HFFc6 (cell line): ENCODE measurements around the gene SOX5. TPM values are rescaled to one million over a fixed set of nuclear protein-coding genes. Genes with fewer than 3 reads are reported as not detected.

ENCODE experiments used
- DNase-seq: peaks from one replicate; pipeline ENCODE4 v3.0.0-alpha.2; 2018
- H3K27ac Mint-ChIP-seq: 2 replicates; pipeline ENCODE4 v1.8.0; 2020; ENCODE audit warnings: mild to moderate bottlenecking, mixed read lengths
- H3K27me3 Mint-ChIP-seq: 2 replicates; pipeline ENCODE4 v1.8.0; 2021; ENCODE audit warnings: mild to moderate bottlenecking, moderate library complexity, mixed read lengths; ENCODE audit not compliant: insufficient read depth
- H3K36me3 Mint-ChIP-seq: 2 replicates; pipeline ENCODE4 v1.8.0; 2021; ENCODE audit warnings: low read depth, mixed read lengths
- H3K4me1 Mint-ChIP-seq: 2 replicates; pipeline ENCODE4 v1.8.0; 2020; ENCODE audit warnings: low read depth, mixed read lengths
- H3K4me3 Mint-ChIP-seq: 2 replicates; pipeline ENCODE4 v1.8.0; 2020; ENCODE audit warnings: mild to moderate bottlenecking, moderate library complexity, mixed read lengths
- H3K9me3 Mint-ChIP-seq: 2 replicates; pipeline ENCODE4 v1.8.0; 2020; ENCODE audit warnings: mild to moderate bottlenecking, mixed read lengths
- total RNA-seq, 6 experiments: library from RNA; stranded (reverse); fragmentation: NEBNext Ultra II Directional; extraction: Animal tissue kit (Norgen Biotek cat#: 25700); gene quantifications; 2 replicates in 1 of 6; 3 replicates in 5 of 6; pipeline ENCODE4 v1.2.3, GENCODE V29; 2021
- TF ChIP-seq, protein P1 (sequence below): fragments of 200-600 bp; sonication (generic); IDR thresholded peaks from 2 replicates; pipeline ENCODE4 v1.5.0; 2021; ENCODE audit warnings: antibody characterized with exemption, mild to moderate bottlenecking

SOX5 gene
- total RNA-seq, 6 experiments from 2014 or later, result not detected

DNA sequence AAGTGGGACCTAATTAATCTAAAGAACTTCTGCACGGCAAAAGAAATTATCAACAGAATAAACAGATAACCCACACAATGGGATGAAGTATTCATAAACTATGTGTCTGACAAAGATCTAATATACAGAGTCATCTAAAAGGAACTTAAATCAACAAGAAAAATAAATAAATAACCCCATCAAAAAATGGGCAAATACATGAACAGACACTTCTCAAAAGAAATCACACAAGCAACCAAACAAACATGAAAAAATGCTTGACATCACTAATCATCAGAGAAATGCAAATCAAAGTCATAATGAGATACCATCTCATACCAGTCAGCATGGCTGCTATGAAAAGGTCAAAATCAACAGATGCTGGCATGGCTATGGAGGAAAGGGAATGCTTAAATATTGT, 466.9 kb downstream of the SOX5 start:
- H3K36me3 Mint-ChIP-seq, result no peaks in the 10 kb centered on the region
- TF ChIP-seq, protein P1, sequence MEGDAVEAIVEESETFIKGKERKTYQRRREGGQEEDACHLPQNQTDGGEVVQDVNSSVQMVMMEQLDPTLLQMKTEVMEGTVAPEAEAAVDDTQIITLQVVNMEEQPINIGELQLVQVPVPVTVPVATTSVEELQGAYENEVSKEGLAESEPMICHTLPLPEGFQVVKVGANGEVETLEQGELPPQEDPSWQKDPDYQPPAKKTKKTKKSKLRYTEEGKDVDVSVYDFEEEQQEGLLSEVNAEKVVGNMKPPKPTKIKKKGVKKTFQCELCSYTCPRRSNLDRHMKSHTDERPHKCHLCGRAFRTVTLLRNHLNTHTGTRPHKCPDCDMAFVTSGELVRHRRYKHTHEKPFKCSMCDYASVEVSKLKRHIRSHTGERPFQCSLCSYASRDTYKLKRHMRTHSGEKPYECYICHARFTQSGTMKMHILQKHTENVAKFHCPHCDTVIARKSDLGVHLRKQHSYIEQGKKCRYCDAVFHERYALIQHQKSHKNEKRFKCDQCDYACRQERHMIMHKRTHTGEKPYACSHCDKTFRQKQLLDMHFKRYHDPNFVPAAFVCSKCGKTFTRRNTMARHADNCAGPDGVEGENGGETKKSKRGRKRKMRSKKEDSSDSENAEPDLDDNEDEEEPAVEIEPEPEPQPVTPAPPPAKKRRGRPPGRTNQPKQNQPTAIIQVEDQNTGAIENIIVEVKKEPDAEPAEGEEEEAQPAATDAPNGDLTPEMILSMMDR, result no peak
- peaks cover 50% of the 10 kb centered on the region for H3K9me3 Mint-ChIP-seq
- H3K4me1 Mint-ChIP-seq, result no peaks in the 10 kb centered on the region
- H3K27me3 Mint-ChIP-seq, result no peaks in the 10 kb centered on the region
- H3K27ac Mint-ChIP-seq, result no peak overlapping the region
- no peak for DNase-seq
- H3K4me3 Mint-ChIP-seq, result no peak overlapping the region
